RWPE2 (cell line): ENCODE data around the gene LAPTM5.

Experiments
- ATAC-seq: fragments of 200-7000 bp; cut with Tn5 transposase; 3 replicates; pipeline ENCODE4 v1.9.1; 2021; ENCODE audit warnings: low read depth
- DNase-seq: peaks from one replicate; pipeline ENCODE4 v3.0.0-alpha.2; 2020; ENCODE audit warnings: low spot score
- H3K27ac ChIP-seq: fragments of 450-650 bp; 2 replicates; pipeline ENCODE4 v1.5.1; 2017; ENCODE audit warnings: mild to moderate bottlenecking; ENCODE audit not compliant: poor library complexity, severe bottlenecking
- H3K27me3 ChIP-seq: fragments of 250-450 bp; sonication (Bioruptor Pico); 2 replicates; pipeline ENCODE4 v1.5.1; 2021; ENCODE audit warnings: mild to moderate bottlenecking, moderate library complexity; ENCODE audit not compliant: insufficient read depth, poor library complexity, severe bottlenecking
- H3K36me3 ChIP-seq: fragments of 250-450 bp; sonication (Bioruptor Pico); 2 replicates; pipeline ENCODE4 v1.5.1; 2020; ENCODE audit warnings: low read depth, mild to moderate bottlenecking, moderate library complexity
- H3K4me1 ChIP-seq: fragments of 250-450 bp; sonication (Bioruptor Pico); 2 replicates; pipeline ENCODE4 v1.5.1; 2021; ENCODE audit warnings: mild to moderate bottlenecking, moderate library complexity; ENCODE audit not compliant: insufficient read depth, poor library complexity, severe bottlenecking
- H3K4me3 ChIP-seq: fragments of 250-450 bp; sonication (Bioruptor Pico); 2 replicates; pipeline ENCODE4 v1.5.1; 2021; ENCODE audit warnings: mild to moderate bottlenecking, moderate library complexity; ENCODE audit not compliant: severe bottlenecking
- H3K9me3 ChIP-seq: fragments of 250-450 bp; sonication (Bioruptor Pico); 2 replicates; pipeline ENCODE4 v1.5.1; 2021; ENCODE audit warnings: mild to moderate bottlenecking, moderate library complexity; ENCODE audit not compliant: severe bottlenecking
- TF ChIP-seq, protein P1 (sequence below): fragments of 450-650 bp; IDR thresholded peaks from one replicate; pipeline ENCODE4 v1.5.1; 2017; ENCODE audit warnings: mild to moderate bottlenecking, moderate library complexity; ENCODE audit not compliant: poor library complexity, severe bottlenecking

The LAPTM5 gene

DNA sequence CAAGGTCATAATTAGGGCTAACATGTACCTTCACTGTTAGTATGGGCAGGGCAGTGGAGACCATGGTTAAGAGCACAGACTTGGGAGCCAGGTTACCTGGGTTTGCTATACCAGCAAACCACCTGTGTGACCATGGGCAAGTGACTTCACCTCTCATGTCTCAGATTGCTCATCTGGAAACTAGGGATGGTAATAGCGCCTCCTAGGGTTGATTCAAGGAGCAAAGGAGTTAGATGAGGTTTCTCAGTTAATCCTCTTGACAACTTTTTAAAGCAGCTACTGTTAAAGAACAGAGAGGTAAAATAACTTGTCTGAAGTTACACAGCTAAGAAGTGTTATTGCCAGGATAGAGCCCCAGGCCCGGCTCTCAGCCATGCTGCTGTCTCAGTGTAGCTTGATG lies 33.4 kb downstream of the LAPTM5 start:
- no peaks in the 10 kb centered on the region for H3K27me3 ChIP-seq
- TF ChIP-seq, protein P1, sequence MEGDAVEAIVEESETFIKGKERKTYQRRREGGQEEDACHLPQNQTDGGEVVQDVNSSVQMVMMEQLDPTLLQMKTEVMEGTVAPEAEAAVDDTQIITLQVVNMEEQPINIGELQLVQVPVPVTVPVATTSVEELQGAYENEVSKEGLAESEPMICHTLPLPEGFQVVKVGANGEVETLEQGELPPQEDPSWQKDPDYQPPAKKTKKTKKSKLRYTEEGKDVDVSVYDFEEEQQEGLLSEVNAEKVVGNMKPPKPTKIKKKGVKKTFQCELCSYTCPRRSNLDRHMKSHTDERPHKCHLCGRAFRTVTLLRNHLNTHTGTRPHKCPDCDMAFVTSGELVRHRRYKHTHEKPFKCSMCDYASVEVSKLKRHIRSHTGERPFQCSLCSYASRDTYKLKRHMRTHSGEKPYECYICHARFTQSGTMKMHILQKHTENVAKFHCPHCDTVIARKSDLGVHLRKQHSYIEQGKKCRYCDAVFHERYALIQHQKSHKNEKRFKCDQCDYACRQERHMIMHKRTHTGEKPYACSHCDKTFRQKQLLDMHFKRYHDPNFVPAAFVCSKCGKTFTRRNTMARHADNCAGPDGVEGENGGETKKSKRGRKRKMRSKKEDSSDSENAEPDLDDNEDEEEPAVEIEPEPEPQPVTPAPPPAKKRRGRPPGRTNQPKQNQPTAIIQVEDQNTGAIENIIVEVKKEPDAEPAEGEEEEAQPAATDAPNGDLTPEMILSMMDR = peak; percentile 5
- no peak overlapping the region for H3K4me3 ChIP-seq
- ATAC-seq (no peak), DNase-seq (no peak)
- no peak overlapping the region for H3K27ac ChIP-seq
- H3K36me3 ChIP-seq = no peaks in the 10 kb centered on the region
- no peaks in the 10 kb centered on the region for H3K4me1 ChIP-seq
- H3K9me3 ChIP-seq = no peaks in the 10 kb centered on the region

DNA sequence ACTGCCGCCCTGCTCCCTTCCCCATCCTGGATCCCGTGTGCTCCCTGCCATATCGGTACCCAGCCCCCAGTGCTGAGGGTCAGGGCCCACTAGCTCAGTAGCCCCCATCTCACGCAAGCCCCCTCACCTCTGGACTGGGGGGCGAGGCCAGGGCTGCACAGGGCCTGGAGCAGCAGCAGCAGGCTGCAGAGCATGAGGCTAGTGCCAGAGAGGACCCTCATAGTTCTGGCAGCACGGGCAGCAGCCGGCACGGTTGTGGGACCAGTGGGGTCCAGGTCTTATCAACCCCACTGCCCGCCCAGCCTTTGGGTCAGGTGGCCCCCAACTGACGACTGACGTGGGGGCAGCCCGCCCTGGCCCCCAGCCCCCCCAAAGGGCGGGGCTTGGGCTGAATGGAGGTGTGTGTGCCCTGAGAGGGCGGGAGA lies 34.2 kb downstream of the LAPTM5 start, which contains the start of gene MATN1:
Gene MATN1 (minus strand): TSS at position 255 of the 425 bp plus-strand sequence. CDS start 34 bp downstream, at position 221.
- Histone ChIP-seq H3K36me3 (no peaks in the 10 kb centered on the region), H3K4me1 (no peaks in the 10 kb centered on the region), H3K27me3 (no peaks in the 10 kb centered on the region), H3K4me3 (no peak within 1 kb of the TSS), H3K9me3 (no peaks in the 10 kb centered on the region), H3K27ac (no peak within 1 kb of the TSS)
- TF ChIP-seq, protein P1 = no peak
- DNase-seq (no peak), ATAC-seq (no peak)

DNA sequence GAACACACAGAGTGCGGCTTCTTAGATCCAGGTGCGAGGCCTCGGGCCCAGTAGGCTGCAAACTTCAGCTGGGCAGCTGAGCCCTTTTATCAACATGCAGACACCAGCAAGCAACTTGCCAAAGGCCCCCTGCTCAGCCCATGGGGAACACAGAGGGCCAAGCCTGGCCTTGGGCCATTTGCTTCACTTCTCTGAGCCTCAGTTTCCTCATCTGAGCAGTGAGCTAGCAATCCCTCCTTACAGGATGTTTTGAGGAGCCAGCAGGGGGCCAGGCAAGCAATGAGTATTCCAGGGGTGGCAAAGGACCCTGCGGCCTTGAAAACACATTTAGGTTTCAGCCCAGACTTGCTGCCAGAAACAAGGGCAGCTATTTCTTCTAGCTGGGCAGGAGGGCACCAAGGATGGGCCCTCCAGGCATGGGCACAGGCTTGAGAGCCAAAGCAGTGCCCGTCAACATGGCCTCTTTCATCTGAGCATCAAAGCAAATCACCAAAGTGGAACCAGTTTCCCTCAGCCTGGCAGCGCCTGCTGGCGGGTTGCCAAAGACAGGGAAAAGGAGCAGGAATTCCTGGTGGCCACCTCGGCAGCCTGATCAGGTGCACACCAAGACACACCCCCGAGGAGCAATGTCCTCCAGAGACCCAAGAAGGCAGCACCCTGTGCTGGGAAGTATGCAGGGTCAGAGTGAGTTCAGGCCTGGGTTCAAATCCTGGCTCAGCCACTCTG lies 35.6 kb downstream of the LAPTM5 start:
- no peaks in the 10 kb centered on the region for H3K4me1 ChIP-seq
- DNase-seq (no peak), ATAC-seq (no peak)
- no peaks in the 10 kb centered on the region for H3K36me3 ChIP-seq
- no peaks in the 10 kb centered on the region for H3K27me3 ChIP-seq
- H3K27ac ChIP-seq = no peak overlapping the region
- TF ChIP-seq, protein P1 = peak; percentile 14
- no peaks in the 10 kb centered on the region for H3K9me3 ChIP-seq
- no peak overlapping the region for H3K4me3 ChIP-seq

DNA sequence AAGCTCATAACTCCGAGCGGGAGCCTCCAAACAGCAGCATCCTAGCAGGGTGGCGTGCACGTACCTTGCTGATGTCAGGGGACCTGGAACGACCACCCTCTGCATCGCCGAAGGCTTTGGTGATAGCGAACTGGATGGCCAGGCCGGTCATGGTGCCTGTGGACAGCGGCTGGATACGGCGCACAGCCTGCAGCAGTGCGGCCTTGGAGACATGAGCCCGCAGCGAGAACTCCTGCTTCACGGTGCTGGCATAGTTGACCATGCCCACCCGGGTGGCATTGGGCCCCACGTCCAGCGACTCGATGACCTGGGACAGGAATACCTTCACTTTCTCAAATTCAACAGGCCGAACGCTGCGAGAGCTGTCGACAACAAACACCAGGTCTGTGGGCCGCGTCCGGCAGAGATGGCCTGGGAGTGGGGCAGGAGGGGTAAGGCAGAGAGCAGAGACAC lies 36.2 kb downstream of the LAPTM5 start:
- no peaks in the 10 kb centered on the region for H3K4me1 ChIP-seq
- DNase-seq = no peak
- TF ChIP-seq, protein P1 = no peak
- no peak overlapping the region for H3K4me3 ChIP-seq
- no peaks in the 10 kb centered on the region for H3K36me3 ChIP-seq
- no peaks in the 10 kb centered on the region for H3K27me3 ChIP-seq
- no peak for ATAC-seq
- no peaks in the 10 kb centered on the region for H3K9me3 ChIP-seq
- H3K27ac ChIP-seq = no peak overlapping the region
